HFF-Myc (cell line): ENCODE results near the gene PPP1R15A.
"Not testable (repeated sequence)": the region's sequence is repeated elsewhere in the genome, so short reads cannot be mapped to it uniquely, and the experiment has no call there.

Experiments used
- DNase-seq: peaks from one replicate; pipeline ENCODE4 v3.0.0-alpha.2; 2011; ENCODE audit warnings: low read depth; ENCODE audit errors: extremely low read depth
- H3K4me3 ChIP-seq: replicated peaks from 2 replicates; pipeline ENCODE4 v1.5.1; 2011; ENCODE audit warnings: low read depth, mild to moderate bottlenecking, control low read depth, low read length
- CTCF ChIP-seq: IDR thresholded peaks from 2 replicates; pipeline ENCODE4 v1.5.1; 2012; ENCODE audit warnings: mild to moderate bottlenecking, low read depth, low read length, control low read depth; ENCODE audit errors: missing control alignments

Gene PPP1R15A

GRCh38 chr19:48918801-48919247 is 46.6 kb downstream of the PPP1R15A start:
- H3K4me3 ChIP-seq, result no peak overlapping the region
- no peak for TF ChIP-seq CTCF
- no peak for DNase-seq

- H3K4me3 ChIP-seq, DNase-seq: not testable (repeated sequence)
Measured at GRCh38 chr19:48919271-48919670, 47.0 kb downstream of the PPP1R15A start.

- no peak for TF ChIP-seq CTCF
Measured at GRCh38 chr19:48920949-48921348, 48.7 kb downstream of the PPP1R15A start.

GRCh38 chr19:48921721-48922500 is 49.7 kb downstream of the PPP1R15A start:
- H3K4me3 ChIP-seq, result no peak overlapping the region
- TF ChIP-seq CTCF, result no peak
- DNase-seq, result no peak

More at GRCh38 chr19:48920949-48921348, 48.7 kb downstream of the PPP1R15A start:
- H3K4me3 ChIP-seq, result no peak overlapping the region
- DNase-seq, result no peak

GRCh38 chr19:48922548-48923490 is 50.6 kb downstream of the PPP1R15A start:
- no peak for DNase-seq
- TF ChIP-seq CTCF, result no peak
- H3K4me3 ChIP-seq, result no peak overlapping the region

- no peak for TF ChIP-seq CTCF
- no peak for DNase-seq
- no peak overlapping the region for H3K4me3 ChIP-seq
Measured at GRCh38 chr19:48925240-48925843, 53.1 kb downstream of the PPP1R15A start.
